Thoracic aorta (tissue), 2 donors: ENCODE results near the gene KIF26B. TPM values are rescaled to one million over a fixed set of nuclear protein-coding genes. Genes with fewer than 3 reads are reported as not detected.

Source experiments
- ATAC-seq: fragments of 150-250 bp; one replicate; pipeline ENCODE4 v1.8.0; 2017; ENCODE audit warnings: low read depth; ENCODE audit not compliant: insufficient number of reproducible peaks, low FRiP score
- DNase-seq: peaks from one replicate; pipeline ENCODE4 v3.0.0-alpha.2; 2020; ENCODE audit warnings: low spot score
- H3K27ac ChIP-seq, 2 donors: fragments of 200-600 bp; sonication (generic); 1 replicate in 1 of 2; 2 replicates in 1 of 2; pipeline ENCODE4 v1.5.1; 2016; ENCODE audit warnings: mild to moderate bottlenecking in 2 of 2, moderate library complexity in 2 of 2
- H3K27me3 ChIP-seq: fragments of 200-600 bp; sonication (generic); replicated peaks from 2 replicates; pipeline ENCODE4 v1.6.0; 2016; ENCODE audit warnings: mild to moderate bottlenecking; ENCODE audit not compliant: insufficient read depth
- H3K36me3 ChIP-seq: fragments of 200-600 bp; sonication (generic); one replicate; pipeline ENCODE4 v1.5.1; 2016
- H3K4me1 ChIP-seq, 2 donors: fragments of 200-600 bp; sonication (generic); 1 replicate in 1 of 2; 2 replicates in 1 of 2; pipeline versions ENCODE4 v1.5.1 to v1.6.0; 2016; ENCODE audit warnings: low read depth in 2 of 2, mild to moderate bottlenecking in 1 of 2; ENCODE audit not compliant: control insufficient read depth in 1 of 2
- H3K4me3 ChIP-seq: fragments of 200-600 bp; sonication (generic); 2 replicates; pipeline ENCODE4 v1.5.1; 2016; ENCODE audit warnings: mild to moderate bottlenecking
- H3K9me3 ChIP-seq: fragments of 200-600 bp; sonication (generic); 2 replicates; pipeline ENCODE4 v1.5.1; 2016
- total RNA-seq, 2 donors: library from RNA; depleted of rRNA; stranded (reverse); fragments of >200 nt; gene quantifications; one replicate each; pipeline versions ENCODE4 v1.1.0 to v1.2.3, GENCODE V29; 2016
- TF ChIP-seq, protein P1 (sequence below): fragments of 200-600 bp; sonication (generic); IDR thresholded peaks from one replicate; pipeline ENCODE4 v1.5.1; 2019; ENCODE audit warnings: antibody characterized with exemption

KIF26B gene
- total RNA-seq, 2 donors from 2014 or later: 0.14 to 0.41 TPM

DNA sequence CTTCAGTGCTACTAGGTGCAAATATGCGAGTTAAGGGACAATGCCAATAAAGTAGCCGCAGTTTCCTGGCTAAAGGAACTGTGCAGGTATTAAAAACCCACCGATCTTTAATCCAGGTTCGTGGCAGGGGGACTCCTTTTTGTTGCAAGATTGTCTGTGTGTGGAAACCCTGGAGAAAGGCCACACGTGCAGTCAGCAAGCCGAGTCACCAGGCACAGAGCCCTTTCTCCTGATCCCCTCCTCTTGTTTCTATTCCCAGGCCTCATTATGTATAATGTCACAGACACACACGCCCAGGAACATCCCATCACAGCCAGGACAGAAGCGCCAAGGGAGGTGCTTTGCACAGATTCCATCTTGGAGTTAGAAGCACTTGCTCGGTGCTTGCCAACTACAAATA is 528.9 kb downstream of the KIF26B start:
- Histone ChIP-seq H3K4me1 (no peaks in the 10 kb centered on the region), H3K36me3 (no peaks in the 10 kb centered on the region), H3K27me3 (no peaks in the 10 kb centered on the region), H3K27ac (no peak overlapping the region), H3K4me3 (no peak overlapping the region), H3K9me3 (no peaks in the 10 kb centered on the region)
- DNase-seq (no peak), ATAC-seq (no peak)
- TF ChIP-seq, protein P1, sequence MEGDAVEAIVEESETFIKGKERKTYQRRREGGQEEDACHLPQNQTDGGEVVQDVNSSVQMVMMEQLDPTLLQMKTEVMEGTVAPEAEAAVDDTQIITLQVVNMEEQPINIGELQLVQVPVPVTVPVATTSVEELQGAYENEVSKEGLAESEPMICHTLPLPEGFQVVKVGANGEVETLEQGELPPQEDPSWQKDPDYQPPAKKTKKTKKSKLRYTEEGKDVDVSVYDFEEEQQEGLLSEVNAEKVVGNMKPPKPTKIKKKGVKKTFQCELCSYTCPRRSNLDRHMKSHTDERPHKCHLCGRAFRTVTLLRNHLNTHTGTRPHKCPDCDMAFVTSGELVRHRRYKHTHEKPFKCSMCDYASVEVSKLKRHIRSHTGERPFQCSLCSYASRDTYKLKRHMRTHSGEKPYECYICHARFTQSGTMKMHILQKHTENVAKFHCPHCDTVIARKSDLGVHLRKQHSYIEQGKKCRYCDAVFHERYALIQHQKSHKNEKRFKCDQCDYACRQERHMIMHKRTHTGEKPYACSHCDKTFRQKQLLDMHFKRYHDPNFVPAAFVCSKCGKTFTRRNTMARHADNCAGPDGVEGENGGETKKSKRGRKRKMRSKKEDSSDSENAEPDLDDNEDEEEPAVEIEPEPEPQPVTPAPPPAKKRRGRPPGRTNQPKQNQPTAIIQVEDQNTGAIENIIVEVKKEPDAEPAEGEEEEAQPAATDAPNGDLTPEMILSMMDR: no peak

DNA sequence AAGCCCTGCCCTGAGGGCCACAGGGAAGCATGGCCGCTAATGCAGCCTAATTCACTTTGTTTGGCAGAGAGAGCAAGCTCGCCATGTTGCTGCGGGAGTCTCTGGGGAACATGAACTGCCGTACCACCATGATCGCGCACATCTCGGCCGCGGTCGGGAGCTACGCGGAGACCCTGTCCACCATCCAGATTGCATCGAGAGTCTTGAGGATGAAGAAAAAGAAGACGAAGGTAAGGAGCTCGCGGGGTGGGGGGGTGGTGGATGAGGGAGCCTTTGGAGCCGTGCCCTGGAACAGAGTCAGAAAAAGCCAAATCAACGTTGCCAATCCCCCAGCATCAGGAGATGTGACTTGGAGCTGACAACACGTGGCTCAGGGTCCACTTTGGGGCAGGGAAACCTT is 529.4 kb downstream of the KIF26B start:
- H3K4me3 ChIP-seq: no peak overlapping the region
- no peaks in the 10 kb centered on the region for H3K4me1 ChIP-seq
- H3K27ac ChIP-seq: no peak overlapping the region
- H3K36me3 ChIP-seq: no peaks in the 10 kb centered on the region
- TF ChIP-seq, protein P1: no peak
- H3K9me3 ChIP-seq: no peaks in the 10 kb centered on the region
- no peak for ATAC-seq
- no peak for DNase-seq
- no peaks in the 10 kb centered on the region for H3K27me3 ChIP-seq

DNA sequence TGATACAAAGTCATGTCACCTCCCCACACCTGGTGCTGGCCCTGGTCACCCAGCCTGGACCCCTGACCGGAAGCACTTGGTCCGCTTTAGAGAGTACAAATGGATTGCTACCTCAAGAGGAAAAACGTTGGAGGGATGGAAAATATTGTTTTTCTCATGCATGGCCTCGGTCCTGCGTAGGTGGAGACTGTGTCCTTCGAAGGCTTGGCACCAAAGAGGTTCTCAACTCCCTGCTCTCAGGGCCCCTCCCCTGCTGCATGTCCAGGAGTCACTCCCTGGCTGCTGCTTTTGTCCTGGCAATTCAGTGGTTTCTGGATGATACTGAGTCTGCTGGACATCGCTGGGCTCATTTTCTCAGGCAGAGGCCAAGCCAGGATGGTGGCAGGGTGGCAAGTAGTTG is 529.8 kb downstream of the KIF26B start:
- Histone ChIP-seq H3K9me3 (no peaks in the 10 kb centered on the region), H3K4me3 (no peak overlapping the region), H3K27ac (no peak overlapping the region), H3K36me3 (no peaks in the 10 kb centered on the region), H3K27me3 (no peaks in the 10 kb centered on the region), H3K4me1 (no peaks in the 10 kb centered on the region)
- ATAC-seq (no peak), DNase-seq (no peak)
- TF ChIP-seq, protein P1: no peak

DNA sequence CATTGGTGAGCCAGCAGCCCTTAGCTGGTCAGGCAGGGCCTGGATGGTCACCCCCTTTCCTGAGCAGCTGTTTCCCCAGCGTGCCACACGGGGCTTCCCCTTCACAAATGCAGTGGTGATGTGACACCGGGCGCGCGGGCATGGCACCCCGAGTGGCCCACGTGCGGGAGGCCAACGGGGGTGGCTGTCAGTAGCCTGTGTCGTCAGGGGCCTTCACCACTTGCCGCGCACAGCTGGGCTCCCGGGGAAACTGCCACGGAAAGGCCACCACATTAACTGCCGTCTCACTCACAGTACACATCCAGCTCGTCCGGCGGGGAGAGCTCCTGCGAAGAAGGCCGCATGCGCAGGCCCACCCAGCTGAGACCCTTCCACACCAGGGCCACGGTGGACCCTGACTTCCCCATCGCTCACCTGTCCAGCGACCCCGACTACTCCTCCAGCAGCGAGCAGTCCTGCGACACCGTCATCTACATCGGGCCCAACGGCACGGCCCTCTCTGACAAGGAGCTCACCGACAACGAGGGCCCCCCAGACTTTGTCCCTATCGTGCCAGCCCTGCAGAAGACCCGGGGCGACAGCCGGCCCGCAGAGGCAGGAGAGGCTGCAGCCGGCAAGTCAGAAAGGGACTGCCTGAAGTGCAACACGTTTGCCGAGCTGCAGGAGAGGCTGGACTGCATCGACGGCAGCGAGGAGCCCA is 530.5 kb downstream of the KIF26B start:
- Histone ChIP-seq H3K9me3 (no peaks in the 10 kb centered on the region), H3K4me3 (no peak overlapping the region), H3K36me3 (no peaks in the 10 kb centered on the region), H3K27me3 (no peaks in the 10 kb centered on the region), H3K27ac (no peak overlapping the region), H3K4me1 (no peaks in the 10 kb centered on the region)
- ATAC-seq (no peak), DNase-seq (no peak)
- TF ChIP-seq, protein P1: no peak

DNA sequence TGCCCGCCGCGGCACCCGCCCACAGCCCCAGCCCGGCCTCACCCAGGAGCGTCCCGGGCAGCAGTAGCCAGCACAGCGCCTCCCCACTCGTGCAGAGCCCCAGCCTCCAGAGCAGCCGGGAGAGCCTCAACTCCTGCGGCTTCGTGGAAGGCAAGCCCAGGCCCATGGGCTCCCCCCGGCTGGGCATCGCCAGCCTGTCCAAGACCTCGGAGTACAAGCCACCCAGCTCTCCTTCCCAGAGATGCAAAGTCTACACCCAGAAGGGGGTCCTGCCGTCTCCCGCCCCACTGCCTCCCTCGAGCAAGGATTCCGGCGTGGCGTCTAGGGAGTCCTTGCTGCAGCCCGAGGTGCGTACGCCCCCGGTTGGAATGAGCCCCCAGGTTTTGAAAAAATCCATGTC is 531.2 kb downstream of the KIF26B start:
- TF ChIP-seq, protein P1: no peak
- H3K36me3 ChIP-seq: no peaks in the 10 kb centered on the region
- H3K4me1 ChIP-seq: no peaks in the 10 kb centered on the region
- DNase-seq (no peak), ATAC-seq (no peak)
- no peak overlapping the region for H3K27ac ChIP-seq
- no peak overlapping the region for H3K4me3 ChIP-seq
- no peaks in the 10 kb centered on the region for H3K9me3 ChIP-seq
- no peaks in the 10 kb centered on the region for H3K27me3 ChIP-seq
